ENCODE results near the gene RUBCN. TPM values are rescaled to one million over a fixed set of nuclear protein-coding genes. Genes with fewer than 3 reads are reported as not detected.

Gene RUBCN
- total and polyA plus RNA-seq, 9 donors = 9.5 to 36.2 (median 27.4) TPM

DNA sequence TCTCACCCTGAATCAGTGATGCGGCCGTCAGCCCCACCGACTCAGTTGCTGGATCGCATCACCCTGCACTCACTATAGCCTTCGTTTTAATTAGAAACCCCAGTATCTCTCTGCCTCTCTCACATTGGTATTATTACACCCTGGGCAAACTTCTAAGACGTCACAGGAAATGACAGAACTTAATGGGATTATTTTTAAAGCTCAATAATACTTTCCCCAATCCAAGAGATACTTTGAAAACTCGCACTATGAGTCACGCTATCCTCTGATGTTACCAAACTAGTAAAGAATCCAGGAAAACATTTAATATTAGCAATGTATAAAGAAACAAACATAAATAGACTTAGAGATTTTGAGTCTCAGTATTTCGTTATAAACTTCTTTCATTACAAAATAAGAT, 36.6 kb downstream of the RUBCN start:
- Histone ChIP-seq H3K27me3 (no peaks in the 10 kb centered on the region), H3K27ac (no peak overlapping the region), H3K4me1 (ENCODE audit: insufficient read depth) (no peaks in the 10 kb centered on the region), H3K4me3 (no peak overlapping the region), H3K9me3 (no peaks in the 10 kb centered on the region), H3K36me3 (no peaks in the 10 kb centered on the region)
- intact Hi-C loops (cut with DNase I) = loop anchor here in 1 of 4 donors (2.0 kb wide), 1 partner anchor 21 kb away; no protein-coding TSS in a partner anchor
- DNase-seq = no peak
- TF ChIP-seq, protein P1, sequence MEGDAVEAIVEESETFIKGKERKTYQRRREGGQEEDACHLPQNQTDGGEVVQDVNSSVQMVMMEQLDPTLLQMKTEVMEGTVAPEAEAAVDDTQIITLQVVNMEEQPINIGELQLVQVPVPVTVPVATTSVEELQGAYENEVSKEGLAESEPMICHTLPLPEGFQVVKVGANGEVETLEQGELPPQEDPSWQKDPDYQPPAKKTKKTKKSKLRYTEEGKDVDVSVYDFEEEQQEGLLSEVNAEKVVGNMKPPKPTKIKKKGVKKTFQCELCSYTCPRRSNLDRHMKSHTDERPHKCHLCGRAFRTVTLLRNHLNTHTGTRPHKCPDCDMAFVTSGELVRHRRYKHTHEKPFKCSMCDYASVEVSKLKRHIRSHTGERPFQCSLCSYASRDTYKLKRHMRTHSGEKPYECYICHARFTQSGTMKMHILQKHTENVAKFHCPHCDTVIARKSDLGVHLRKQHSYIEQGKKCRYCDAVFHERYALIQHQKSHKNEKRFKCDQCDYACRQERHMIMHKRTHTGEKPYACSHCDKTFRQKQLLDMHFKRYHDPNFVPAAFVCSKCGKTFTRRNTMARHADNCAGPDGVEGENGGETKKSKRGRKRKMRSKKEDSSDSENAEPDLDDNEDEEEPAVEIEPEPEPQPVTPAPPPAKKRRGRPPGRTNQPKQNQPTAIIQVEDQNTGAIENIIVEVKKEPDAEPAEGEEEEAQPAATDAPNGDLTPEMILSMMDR (IDR thresholded peaks at IDR 0.05) = no peak
- TF ChIP-seq EP300 (IDR thresholded peaks at IDR 0.05) (no peak), POLR2A (IDR thresholded peaks at IDR 0.05) (no peak)
- 84 to 94% (median 89%) methylated on average over 9 of the region's 9 CpGs for WGBS, 3 donors

DNA sequence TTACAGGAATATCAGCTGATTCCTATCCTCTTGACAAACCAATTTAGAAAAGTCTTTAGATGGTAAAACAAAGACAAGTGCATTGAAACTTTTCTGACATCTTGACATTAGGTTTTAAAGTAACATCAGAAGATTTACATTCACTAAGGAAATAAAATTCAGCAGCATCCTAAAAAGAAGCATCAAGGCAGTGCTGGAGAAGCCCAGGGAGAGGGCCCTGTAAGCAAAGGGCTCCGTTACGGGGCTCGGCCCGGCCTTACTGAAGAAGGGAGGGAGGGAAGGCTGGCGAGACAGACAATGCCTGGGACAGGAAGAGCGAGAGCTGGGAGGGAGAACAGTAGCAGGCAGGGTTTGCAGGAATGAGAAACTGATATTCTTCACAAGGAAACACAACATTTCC, 39.3 kb downstream of the RUBCN start:
- H3K4me1 ChIP-seq (ENCODE audit: insufficient read depth) = no peaks in the 10 kb centered on the region
- intact Hi-C loops (cut with DNase I) = no loop called here
- H3K36me3 ChIP-seq = no peaks in the 10 kb centered on the region
- 95 to 98% (median 97%) methylated on average over 6 of the region's 6 CpGs for WGBS, 3 donors
- H3K27me3 ChIP-seq = no peaks in the 10 kb centered on the region
- H3K4me3 ChIP-seq = no peak overlapping the region
- H3K27ac ChIP-seq = no peak overlapping the region
- no peak for TF ChIP-seq EP300 (IDR thresholded peaks at IDR 0.05)
- TF ChIP-seq POLR2A (IDR thresholded peaks at IDR 0.05) = no peak
- TF ChIP-seq, protein P1 (IDR thresholded peaks at IDR 0.05) = no peak
- no peaks in the 10 kb centered on the region for H3K9me3 ChIP-seq
- DNase-seq = no peak

DNA sequence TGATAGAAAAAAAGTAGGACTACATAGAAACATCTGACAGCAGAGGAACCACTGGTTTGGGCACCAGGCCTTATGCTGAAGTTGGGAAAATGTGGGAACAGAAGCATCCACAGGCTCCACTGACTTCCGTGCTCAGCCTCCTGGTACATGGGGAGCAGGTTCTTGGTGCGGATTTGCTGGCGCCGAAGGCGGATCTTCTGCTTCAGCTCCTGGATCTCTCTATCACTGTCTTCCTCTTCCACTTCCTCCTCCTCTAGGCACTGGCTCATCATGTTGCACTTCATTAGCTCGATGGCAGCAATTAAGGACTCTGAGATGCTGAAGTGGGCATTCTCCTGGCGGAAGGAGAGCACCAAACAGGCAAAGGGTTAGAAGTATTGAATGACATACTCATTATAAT, 42.5 kb downstream of the RUBCN start:
- no peak overlapping the region for H3K4me3 ChIP-seq
- 94 to 98% (median 97%) methylated on average over 7 of the region's 7 CpGs for WGBS, 3 donors
- H3K36me3 ChIP-seq = no peaks in the 10 kb centered on the region
- no peak for DNase-seq
- intact Hi-C loops (cut with DNase I) = no loop called here
- no peaks in the 10 kb centered on the region for H3K9me3 ChIP-seq
- no peaks in the 10 kb centered on the region for H3K27me3 ChIP-seq
- TF ChIP-seq, protein P1 (IDR thresholded peaks at IDR 0.05) = no peak
- TF ChIP-seq POLR2A (IDR thresholded peaks at IDR 0.05) = no peak
- TF ChIP-seq EP300 (IDR thresholded peaks at IDR 0.05) = no peak
- no peaks in the 10 kb centered on the region for H3K4me1 ChIP-seq (ENCODE audit: insufficient read depth)
- no peak overlapping the region for H3K27ac ChIP-seq

DNA sequence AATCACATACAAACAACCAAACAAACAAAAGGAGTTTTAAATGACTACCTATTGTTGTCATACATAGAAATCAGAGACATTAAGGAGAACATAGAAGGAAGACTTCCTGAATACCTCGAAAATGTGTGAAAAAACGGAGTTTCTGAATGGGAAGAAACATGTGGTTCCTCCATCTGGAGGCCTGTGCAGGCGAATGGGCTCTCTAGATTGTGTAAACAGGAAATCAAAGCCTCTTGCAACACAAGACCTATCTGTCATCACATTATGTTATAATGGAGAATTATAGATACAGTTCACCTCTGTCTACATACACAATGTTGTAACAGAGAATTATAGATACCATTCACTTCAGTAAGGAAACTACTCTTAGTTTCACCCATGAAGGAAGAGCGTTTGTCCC, 44.1 kb downstream of the RUBCN start:
- intact Hi-C loops (cut with DNase I) = no loop called here
- DNase-seq = no peak
- Histone ChIP-seq H3K4me1 (ENCODE audit: insufficient read depth) (no peaks in the 10 kb centered on the region), H3K27me3 (no peaks in the 10 kb centered on the region), H3K9me3 (no peaks in the 10 kb centered on the region), H3K4me3 (no peak overlapping the region), H3K27ac (no peak overlapping the region), H3K36me3 (no peaks in the 10 kb centered on the region)
- TF ChIP-seq POLR2A (IDR thresholded peaks at IDR 0.05) (no peak), EP300 (IDR thresholded peaks at IDR 0.05) (no peak)
- TF ChIP-seq, protein P1 (IDR thresholded peaks at IDR 0.05) = no peak
- 84 to 91% (median 86%) methylated on average over 4 of the region's 4 CpGs for WGBS, 3 donors
